RKO (cell line): Measurements from ENCODE around the gene ATG9B.
"Not testable (repeated sequence)": the region's sequence is repeated elsewhere in the genome, so short reads cannot be mapped to it uniquely, and the experiment has no call there.

Source experiments
- DNase-seq: peaks from one replicate; pipeline ENCODE4 v3.0.0-alpha.2; 2016; ENCODE audit warnings: low spot score

Gene ATG9B

GRCh38 chr7:151035026-151035717 lies 10.9 kb upstream of the ATG9B start:
- no peak for DNase-seq

- DNase-seq, result no peak
Observed at GRCh38 chr7:151034312-151035025, 10.2 kb upstream of the ATG9B start.

- DNase-seq, result no peak
Observed at GRCh38 chr7:151033864-151034249, 9.6 kb upstream of the ATG9B start.

GRCh38 chr7:151032936-151033863 lies 8.9 kb upstream of the ATG9B start:
- no peak for DNase-seq

- DNase-seq, result no peak
Observed at GRCh38 chr7:151031011-151031410, 6.7 kb upstream of the ATG9B start.

- DNase-seq, result no peak
Observed at GRCh38 chr7:151028948-151029501, 4.7 kb upstream of the ATG9B start.

- peak; percentile 100 for DNase-seq
Observed at GRCh38 chr7:151028131-151028947, 4.0 kb upstream of the ATG9B start, which contains the start of gene ABCB8. Gene ABCB8 (plus strand): TSS chr7:151028450. CDS start chr7:151028516, 66 bp downstream.

- DNase-seq, result not testable (repeated sequence)
Observed at GRCh38 chr7:151027728-151028130, 3.4 kb upstream of the ATG9B start.

- not testable (repeated sequence) for DNase-seq
Observed at GRCh38 chr7:151026771-151027727, 2.8 kb upstream of the ATG9B start.

GRCh38 chr7:151025924-151026671 lies 1.8 kb upstream of the ATG9B start:
- DNase-seq, result peak; percentile 68

- no peak for DNase-seq
Observed at GRCh38 chr7:151023232-151023631, 1.1 kb downstream of the ATG9B start.

GRCh38 chr7:151020231-151020630 lies 4.1 kb downstream of the ATG9B start:
- no peak for DNase-seq

- no peak for DNase-seq
Observed at GRCh38 chr7:151019130-151019447, 5.2 kb downstream of the ATG9B start.

- no peak for DNase-seq
Observed at GRCh38 chr7:151018421-151019129, 5.7 kb downstream of the ATG9B start.

- DNase-seq, result peak; percentile 52
Observed at GRCh38 chr7:151017953-151018420, 6.3 kb downstream of the ATG9B start.

- DNase-seq, result no peak
Observed at GRCh38 chr7:151017370-151017952, 6.8 kb downstream of the ATG9B start.

- DNase-seq, result no peak
Observed at GRCh38 chr7:151016942-151017341, 7.4 kb downstream of the ATG9B start.

GRCh38 chr7:151016505-151016904 lies 7.8 kb downstream of the ATG9B start:
- no peak for DNase-seq
